ENCODE results near the gene ACVR1C. TPM values are rescaled to one million over a fixed set of nuclear protein-coding genes. Genes with fewer than 3 reads are reported as not detected.
A peak's percentile ranks its signal among the peaks of the same experiment; 100 is the strongest.
"Not testable (repeated sequence)": the region's sequence is repeated elsewhere in the genome, so short reads cannot be mapped to it uniquely, and the experiment has no call there.

Gene ACVR1C
- total RNA-seq, 1 donor from 2014 or later: 0.20 TPM

- Mint-ChIP-seq H3K4me1 (peaks cover 31% of the 10 kb centered on the region), H3K27me3 (no peaks in the 10 kb centered on the region), H3K27ac (peak overlapping the region; percentile 24), H3K36me3 (ENCODE audit: low read depth) (no peaks in the 10 kb centered on the region), H3K9me3 (no peaks in the 10 kb centered on the region), H3K4me3 (peak overlapping the region; percentile 17)
- CTCF ChIA-PET: interaction anchor here (0.7 to 1.1 kb wide), 2 partner anchors 14 to 196 kb away, joined by 3 to 4 read pairs; no protein-coding TSS in a partner anchor
- ATAC-seq (ENCODE audit: low read depth): peak; percentile 93
- TF ChIP-seq CTCF (IDR thresholded peaks at IDR 0.05): no peak
- no peak for DNase-seq
- intact Hi-C loops (cut with micrococcal nuclease): loop anchor here (2.0 kb wide), 2 partner anchors 15 to 19 kb away; no protein-coding TSS in a partner anchor
- POLR2A ChIA-PET: interaction anchor here (1.0 kb wide), 1 partner anchor 91 kb away, joined by 3 read pairs; no protein-coding TSS in a partner anchor
Measured at GRCh38 chr2:157523270-157524247, 105.1 kb downstream of the ACVR1C start.

DNA sequence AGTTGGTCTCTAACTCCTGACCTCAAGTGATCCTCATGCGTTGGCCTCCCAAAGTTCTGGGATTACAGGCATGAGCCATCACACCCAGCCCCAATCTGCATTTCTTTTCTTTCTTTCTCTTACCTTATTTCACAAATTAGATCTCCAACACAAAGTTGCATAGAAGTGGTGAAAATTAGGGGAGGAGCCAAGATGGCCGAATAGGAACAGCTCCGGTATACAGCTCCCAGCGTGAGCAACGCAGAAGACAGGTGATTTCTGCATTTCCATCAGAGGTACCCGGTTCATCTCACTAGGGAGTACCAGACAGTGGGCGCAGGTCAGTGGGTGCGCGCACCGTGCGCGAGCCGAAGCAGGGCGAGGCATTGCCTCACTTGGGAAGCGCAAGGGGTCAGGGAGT is 113.7 kb downstream of the ACVR1C start:
- H3K27ac Mint-ChIP-seq; POLR2A ChIA-PET; CTCF ChIA-PET; DNase-seq; H3K27me3 Mint-ChIP-seq; H3K9me3 Mint-ChIP-seq; H3K36me3 Mint-ChIP-seq (ENCODE audit: low read depth); intact Hi-C loops (cut with micrococcal nuclease); H3K4me3 Mint-ChIP-seq; H3K4me1 Mint-ChIP-seq; ATAC-seq (ENCODE audit: low read depth): not testable (repeated sequence)

GRCh38 chr2:157509744-157510143 is 118.9 kb downstream of the ACVR1C start:
- intact Hi-C loops (cut with micrococcal nuclease): loop anchor here (2.0 kb wide), 1 partner anchor 13 kb away; no protein-coding TSS in a partner anchor
- H3K4me3 Mint-ChIP-seq: no peak overlapping the region
- peaks cover 6% of the 10 kb centered on the region for H3K4me1 Mint-ChIP-seq
- H3K27ac Mint-ChIP-seq: no peak overlapping the region
- ATAC-seq (ENCODE audit: low read depth): no peak
- no peak for DNase-seq
- H3K27me3 Mint-ChIP-seq: peaks cover 10% of the 10 kb centered on the region
- ChIA-PET CTCF (interaction anchor here (0.6 to 3.2 kb wide), 10 partner anchors 13 to 1244 kb away, joined by 3 to 15 read pairs (median 4); partner anchors contain the start of gene ERMN), POLR2A (interaction anchor here (0.6 kb wide), 1 partner anchor 69 kb away, joined by 3 read pairs; no protein-coding TSS in a partner anchor)
- H3K36me3 Mint-ChIP-seq (ENCODE audit: low read depth): no peaks in the 10 kb centered on the region
- no peak for TF ChIP-seq CTCF (IDR thresholded peaks at IDR 0.05)
- H3K9me3 Mint-ChIP-seq: peaks cover 8% of the 10 kb centered on the region

DNA sequence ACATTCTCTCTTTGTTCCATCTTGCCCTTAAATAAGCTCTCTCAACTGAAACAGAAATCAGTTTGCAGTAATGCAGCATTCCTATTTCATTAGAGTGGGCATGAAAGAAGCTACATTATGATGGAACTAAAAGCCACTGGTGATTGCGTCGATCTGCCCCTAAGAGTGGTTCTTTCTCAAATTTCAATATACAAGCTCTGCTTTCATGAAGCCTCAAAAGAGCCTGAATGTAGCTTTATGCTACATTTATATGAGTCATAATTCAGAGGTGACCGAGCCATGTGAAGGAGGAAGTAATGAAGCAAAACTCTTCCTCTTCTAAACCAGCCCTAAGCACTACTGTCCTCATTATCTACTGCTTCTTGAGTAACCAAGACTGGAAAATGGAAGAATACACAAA is 120.0 kb downstream of the ACVR1C start:
- DNase-seq: no peak
- Mint-ChIP-seq H3K27me3 (peaks cover 8% of the 10 kb centered on the region), H3K27ac (no peak overlapping the region), H3K36me3 (ENCODE audit: low read depth) (no peaks in the 10 kb centered on the region), H3K9me3 (peaks cover 8% of the 10 kb centered on the region), H3K4me1 (peaks cover 11% of the 10 kb centered on the region), H3K4me3 (no peak overlapping the region)
- ATAC-seq (ENCODE audit: low read depth): peak; percentile 88
- no peak for TF ChIP-seq CTCF (IDR thresholded peaks at IDR 0.05)
- POLR2A ChIA-PET: no interaction called here
- CTCF ChIA-PET: interaction anchor here (0.7 to 3.2 kb wide), 5 partner anchors 16 to 182 kb away, joined by 3 to 15 read pairs (median 5); partner anchors contain the start of gene ERMN
- intact Hi-C loops (cut with micrococcal nuclease): loop anchor here (1.0 to 2.0 kb wide), 2 partner anchors 11 to 14 kb away; no protein-coding TSS in a partner anchor

DNA sequence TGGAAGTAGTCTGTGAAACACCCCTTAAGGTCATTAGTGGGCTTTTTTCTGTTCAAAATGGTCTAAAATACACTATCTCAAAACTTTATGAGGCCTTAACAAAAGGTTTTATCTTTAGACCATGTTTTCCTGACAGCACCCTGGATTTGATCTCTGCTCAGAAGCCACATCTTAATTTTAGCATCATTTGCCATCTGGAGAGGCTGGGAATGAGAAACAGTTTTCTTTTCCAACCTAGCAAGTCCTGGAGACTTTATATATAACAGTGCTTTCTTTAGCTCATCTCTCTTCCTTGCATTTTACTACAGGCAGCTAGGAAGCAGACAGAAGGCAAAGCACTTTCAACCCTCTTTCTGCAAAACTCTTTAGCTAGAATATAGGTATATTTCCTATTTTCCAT is 122.1 kb downstream of the ACVR1C start:
- TF ChIP-seq CTCF (IDR thresholded peaks at IDR 0.05): no peak
- DNase-seq (no peak), ATAC-seq (ENCODE audit: low read depth) (no peak)
- Mint-ChIP-seq H3K36me3 (ENCODE audit: low read depth) (no peaks in the 10 kb centered on the region), H3K27me3 (peaks cover 5% of the 10 kb centered on the region), H3K9me3 (peaks cover 14% of the 10 kb centered on the region), H3K27ac (no peak overlapping the region), H3K4me1 (peaks cover 24% of the 10 kb centered on the region), H3K4me3 (no peak overlapping the region)
- ChIA-PET POLR2A (no interaction called here), CTCF (interaction anchor here (1.2 to 3.0 kb wide), 3 partner anchors 9 to 204 kb away, joined by 3 to 12 read pairs (median 3); no protein-coding TSS in a partner anchor)
- intact Hi-C loops (cut with micrococcal nuclease): no loop called here
